ENCODE measurements around the gene CPA3.

Gene CPA3

GRCh38 chr3:148825476-148825875 lies 39.6 kb upstream of the CPA3 start:
- H3K36me3 ChIP-seq (ENCODE audit: control insufficient read depth in 2 of 2, insufficient read depth in 1 of 2, low read length in 2 of 2), result no peaks in the 10 kb centered on the region
- POLR2A ChIA-PET, result no interaction called here
- CTCF ChIA-PET, result no interaction called here
- H3K27ac ChIP-seq (ENCODE audit: extremely low read depth, low read depth, low read length), result no peak overlapping the region
- no peak overlapping the region for H3K4me3 ChIP-seq (ENCODE audit: low read depth, low read length)
- no peaks in the 10 kb centered on the region for H3K4me1 ChIP-seq (ENCODE audit: control insufficient read depth, insufficient read depth, low read length)
- no peaks in the 10 kb centered on the region for H3K9me3 ChIP-seq (ENCODE audit: control insufficient read depth, insufficient read depth, low read depth, low read length)
- TF ChIP-seq ZNF664 (tag by site-specific recombination; IDR thresholded peaks at IDR 0.05), result no peak
- TF ChIP-seq ZNF248 (tag by site-specific recombination; IDR thresholded peaks at IDR 0.05), result no peak

- no peaks in the 10 kb centered on the region for H3K36me3 ChIP-seq (ENCODE audit: control insufficient read depth in 2 of 2, insufficient read depth in 1 of 2, low read length in 2 of 2)
- H3K4me1 ChIP-seq (ENCODE audit: control insufficient read depth, insufficient read depth, low read length), result no peaks in the 10 kb centered on the region
- H3K27ac ChIP-seq (ENCODE audit: extremely low read depth, low read depth, low read length), result no peak within 1 kb of the TSS
- CTCF ChIA-PET, result no interaction called here
- POLR2A ChIA-PET, result no interaction called here
- no peaks in the 10 kb centered on the region for H3K9me3 ChIP-seq (ENCODE audit: control insufficient read depth, insufficient read depth, low read depth, low read length)
- TF ChIP-seq REST (tag by site-specific recombination; IDR thresholded peaks at IDR 0.05) (no peak), ZNF449 (tag by site-specific recombination; IDR thresholded peaks at IDR 0.05) (no peak), BCL6B (tag by site-specific recombination; IDR thresholded peaks at IDR 0.05) (no peak), ZNF530 (tag by site-specific recombination; IDR thresholded peaks at IDR 0.05; ENCODE audit: low read depth) (no peak), ZNF138 (tag by site-specific recombination; IDR thresholded peaks at IDR 0.05; ENCODE audit: borderline replicate concordance) (no peak), ZNF600 (tag by site-specific recombination; IDR thresholded peaks at IDR 0.05) (no peak), ZNF184 (tag by site-specific recombination; IDR thresholded peaks at IDR 0.05) (no peak), ZNF560 (tag by site-specific recombination; IDR thresholded peaks at IDR 0.05; ENCODE audit: borderline replicate concordance) (no peak), ZNF510 (tag by site-specific recombination; IDR thresholded peaks at IDR 0.05; ENCODE audit: insufficient replicate concordance) (no peak), SETDB1 (IDR thresholded peaks at IDR 0.05; ENCODE audit: insufficient read length, low read length) (no peak), AEBP2 (tag by site-specific recombination; IDR thresholded peaks at IDR 0.05; ENCODE audit: borderline replicate concordance) (no peak), ZNF768 (tag by site-specific recombination; IDR thresholded peaks at IDR 0.05) (no peak), ZNF292 (tag by site-specific recombination; IDR thresholded peaks at IDR 0.05; ENCODE audit: borderline replicate concordance, low read depth) (no peak), ZNF658 (tag by site-specific recombination; IDR thresholded peaks at IDR 0.05) (no peak), TCF7L2 (IDR thresholded peaks at IDR 0.05; ENCODE audit: borderline replicate concordance, low read depth, low read length) (no peak), ZNF302 (tag by site-specific recombination; IDR thresholded peaks at IDR 0.05; ENCODE audit: low read depth) (no peak), ZIC2 (tag by site-specific recombination; IDR thresholded peaks at IDR 0.05) (no peak), ZNF677 (tag by site-specific recombination; IDR thresholded peaks at IDR 0.05) (no peak)
- H3K4me3 ChIP-seq (ENCODE audit: low read depth, low read length), result no peak within 1 kb of the TSS
Observed at GRCh38 chr3:148827585-148827984, 37.5 kb upstream of the CPA3 start, which contains the start of gene CPB1. CPB1 (plus strand) TSS chr3:148827811; CDS start chr3:148827824, 13 bp downstream.
